A549 (cell line): ENCODE measurements around the gene PDK2. TPM values are rescaled to one million over a fixed set of nuclear protein-coding genes. Genes with fewer than 3 reads are reported as not detected.

ENCODE experiments used
- ATAC-seq, 2 experiments: fragments of 200-7000 bp in 1 of 2; fragments of >200 bp in 1 of 2; cut with Nextera tagmentation in 1 of 2; cut with Tn5 transposase in 1 of 2; 3 replicates each; pipeline versions ENCODE4 v1.8.0 to v1.9.1; 2018 to 2020; ENCODE audit warnings: mild to moderate bottlenecking in 1 of 2, moderate library complexity in 1 of 2
- CTCF ChIA-PET: fragments of 300-600 bp; sonication (Branson Sonifier 250); formaldehyde crosslinking; extraction: SDS; loops from one replicate; lab custom pipeline; 2021; ENCODE audit warnings: antibody characterized with exemption, inconsistent platforms; lab: Yijun Ruan, JAX
- POLR2A ChIA-PET: fragments of 350-600 bp; formaldehyde crosslinking; extraction: SDS; loops from one replicate; lab custom pipeline; 2021; ENCODE audit warnings: antibody characterized with exemption, inconsistent platforms; lab: Yijun Ruan, JAX
- DNase-seq, 2 experiments: peaks; one replicate each; pipeline versions ENCODE4 v3.0.0 to v3.0.0-alpha.2; 2011 to 2016; ENCODE audit warnings: low read depth in 1 of 2, low spot score in 1 of 2
- FAIRE-seq: peaks from 2 replicates; lab custom pipeline; 2011; peaks lifted over from hg19 to GRCh38; lab: Jason Lieb, UNC
- H3K27ac ChIP-seq, 2 experiments: fragments of >200 bp; sonication (Bioruptor Twin); formaldehyde crosslinking; 3 replicates each; pipeline ENCODE4 v1.5.1; 2016 to 2017
- H3K4me1 ChIP-seq: fragments of >200 bp; sonication (Bioruptor Twin); formaldehyde crosslinking; 3 replicates; pipeline ENCODE4 v1.6.1; 2016
- H3K4me2 ChIP-seq: fragments of >200 bp; sonication (Bioruptor Twin); formaldehyde crosslinking; 3 replicates; pipeline ENCODE4 v1.6.1; 2016
- H3K4me3 ChIP-seq: fragments of >200 bp; sonication (Bioruptor Twin); formaldehyde crosslinking; 3 replicates; pipeline ENCODE4 v1.5.1; 2016
- H3K9me3 ChIP-seq: fragments of >200 bp; sonication (Bioruptor Twin); formaldehyde crosslinking; 3 replicates; pipeline ENCODE4 v1.6.1; 2016
- ATOH8 ChIP-seq: fragments of 250-450 bp; sonication (Bioruptor Pico); IDR thresholded peaks from 2 replicates; pipeline ENCODE4 v1.5.0; 2020; ENCODE audit warnings: low read depth, mild to moderate bottlenecking, moderate library complexity
- CEBPB ChIP-seq, 2 experiments: fragments of >200 bp in 1 of 2; sonication (Bioruptor Twin) in 1 of 2; formaldehyde crosslinking in 1 of 2; IDR thresholded peaks; 2 replicates each; pipeline ENCODE4 v1.6.1; 2012 to 2016
- E2F6 ChIP-seq: IDR thresholded peaks from 2 replicates; pipeline ENCODE4 v1.6.1; 2012; ENCODE audit warnings: low read depth, borderline replicate concordance
- EHF ChIP-seq: fragments of 250-450 bp; sonication (Bioruptor Pico); IDR thresholded peaks from 2 replicates; pipeline ENCODE4 v1.5.0; 2020; ENCODE audit warnings: mild to moderate bottlenecking
- EHMT2 ChIP-seq: fragments of 200-600 bp; sonication (generic); IDR thresholded peaks from 2 replicates; pipeline ENCODE4 v1.6.1; 2016; ENCODE audit warnings: antibody characterized with exemption, low read depth, mild to moderate bottlenecking, moderate library complexity
- EP300 ChIP-seq, 2 experiments: fragments of >200 bp; sonication (Bioruptor Twin); formaldehyde crosslinking; IDR thresholded peaks; 2 replicates in 1 of 2; 3 replicates in 1 of 2; pipeline ENCODE4 v1.6.1; 2016 to 2017
- FOSL2 ChIP-seq, 2 experiments: fragments of 450-650 bp in 1 of 2; fragments of >200 bp in 1 of 2; sonication (Bioruptor Twin) in 1 of 2; formaldehyde crosslinking; IDR thresholded peaks; 2 replicates each; pipeline versions ENCODE4 v1.5.0 to v1.6.1; 2016 to 2020; ENCODE audit warnings: mild to moderate bottlenecking in 1 of 2, moderate library complexity in 1 of 2
- GATA3 ChIP-seq: IDR thresholded peaks from 2 replicates; pipeline ENCODE4 v1.6.1; 2012; ENCODE audit warnings: borderline replicate concordance
- HDAC2 ChIP-seq: fragments of 200-600 bp; sonication (generic); IDR thresholded peaks from 2 replicates; pipeline ENCODE4 v1.6.1; 2016
- HES2 ChIP-seq: fragments of >200 bp; sonication (Bioruptor Twin); formaldehyde crosslinking; IDR thresholded peaks from 2 replicates; pipeline ENCODE4 v1.6.1; 2016
- HOXA7 ChIP-seq: fragments of 250-450 bp; sonication (Bioruptor Pico); IDR thresholded peaks from 2 replicates; pipeline ENCODE4 v1.5.0; 2020; ENCODE audit warnings: mild to moderate bottlenecking, moderate library complexity
- JUN ChIP-seq, 2 experiments: fragments of >200 bp; sonication (Bioruptor Twin); formaldehyde crosslinking; IDR thresholded peaks; 2 replicates in 1 of 2; 3 replicates in 1 of 2; pipeline ENCODE4 v1.6.1; 2016 to 2017
- JUNB ChIP-seq: fragments of >200 bp; sonication (Bioruptor Twin); formaldehyde crosslinking; IDR thresholded peaks from 2 replicates; pipeline ENCODE4 v1.6.1; 2016
- POLR2A ChIP-seq: IDR thresholded peaks from 2 replicates; pipeline ENCODE4 v1.6.1; 2012; ENCODE audit warnings: mild to moderate bottlenecking, low read length
- SREBF2 ChIP-seq: fragments of 450-650 bp; IDR thresholded peaks from 2 replicates; pipeline ENCODE4 v1.6.1; 2014; ENCODE audit warnings: mild to moderate bottlenecking, moderate library complexity
- TP53 ChIP-seq: fragments of 250-450 bp; sonication (Bioruptor Pico); IDR thresholded peaks from 2 replicates; pipeline ENCODE4 v1.5.0; 2021; ENCODE audit warnings: mild to moderate bottlenecking, moderate library complexity
- USF2 ChIP-seq: fragments of 450-650 bp; IDR thresholded peaks from 2 replicates; pipeline ENCODE4 v1.6.1; 2014; ENCODE audit warnings: antibody characterized with exemption
- ZFP36 ChIP-seq: fragments of 450-650 bp; IDR thresholded peaks from 2 replicates; pipeline ENCODE4 v1.6.1; 2014; ENCODE audit warnings: borderline replicate concordance; ENCODE audit not compliant: partially characterized antibody
- ZNF302 ChIP-seq: fragments of 250-450 bp; sonication (Bioruptor Pico); IDR thresholded peaks from 2 replicates; pipeline ENCODE4 v1.9.0; 2021; ENCODE audit warnings: inconsistent platforms, mild to moderate bottlenecking, moderate library complexity
- WGBS: methylation state at CpG from one replicate; pipeline ENCODE4 v1.1.6; 2017; ENCODE audit errors: missing lambda C conversion rate; 5-methylcytosine and 5-hydroxymethylcytosine counted together
- polyA plus RNA-seq, 4 experiments: library from polyadenylated mRNA; depleted of rRNA in 3 of 4; stranded (reverse); fragments of >200 nt; fragmentation: RNase III in 1 of 4; extraction: RNeasy Plus Mini Kit Qiagen cat#74134 plus additional on column Dnase treatment in 1 of 4; gene quantifications; 2 replicates in 3 of 4; 3 replicates in 1 of 4; pipeline ENCODE4 v1.2.3, GENCODE V29; 2011 to 2017
- TF ChIP-seq, protein P1 (sequence below): fragments of 250-450 bp; sonication (Bioruptor Pico); IDR thresholded peaks from 2 replicates; pipeline ENCODE4 v1.5.0; 2021; ENCODE audit warnings: mild to moderate bottlenecking, moderate library complexity, borderline replicate concordance

The PDK2 gene
- polyA plus RNA-seq, 2 of the 4 experiments (the other 2 are of a cell fraction): 14.1 to 28.5 TPM

GRCh38 chr17:50118076-50118827 is 23.1 kb downstream of the PDK2 start (continued):
- TF ChIP-seq HOXA7 (CRISPR knock-in tag): no peak
- TF ChIP-seq E2F6: no peak
- no peak for TF ChIP-seq EP300 (IDR thresholded peaks at IDR 0.05)

- no peak overlapping the region for H3K4me2 ChIP-seq
- TF ChIP-seq, protein P1, sequence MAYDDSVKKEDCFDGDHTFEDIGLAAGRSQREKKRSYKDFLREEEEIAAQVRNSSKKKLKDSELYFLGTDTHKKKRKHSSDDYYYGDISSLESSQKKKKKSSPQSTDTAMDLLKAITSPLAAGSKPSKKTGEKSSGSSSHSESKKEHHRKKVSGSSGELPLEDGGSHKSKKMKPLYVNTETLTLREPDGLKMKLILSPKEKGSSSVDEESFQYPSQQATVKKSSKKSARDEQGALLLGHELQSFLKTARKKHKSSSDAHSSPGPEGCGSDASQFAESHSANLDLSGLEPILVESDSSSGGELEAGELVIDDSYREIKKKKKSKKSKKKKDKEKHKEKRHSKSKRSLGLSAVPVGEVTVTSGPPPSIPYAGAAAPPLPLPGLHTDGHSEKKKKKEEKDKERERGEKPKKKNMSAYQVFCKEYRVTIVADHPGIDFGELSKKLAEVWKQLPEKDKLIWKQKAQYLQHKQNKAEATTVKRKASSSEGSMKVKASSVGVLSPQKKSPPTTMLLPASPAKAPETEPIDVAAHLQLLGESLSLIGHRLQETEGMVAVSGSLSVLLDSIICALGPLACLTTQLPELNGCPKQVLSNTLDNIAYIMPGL: no peak
- no peak for TF ChIP-seq HES2
- H3K9me3 ChIP-seq: no peaks in the 10 kb centered on the region
- ATAC-seq (no peak), FAIRE-seq (no peak), DNase-seq (no peak)
- no peak overlapping the region for H3K27ac ChIP-seq
- 74% methylated on average over 4 of the region's 4 CpGs for WGBS
- ChIA-PET CTCF (interaction anchor here (1.1 to 60.2 kb wide), 13 partner anchors 11 to 156 kb away, joined by 3 to 1356 read pairs (median 8); partner anchors contain the start of genes PDK2, PPP1R9B, SAMD14 and TMEM92), POLR2A (no interaction called here)
- no peak overlapping the region for H3K4me3 ChIP-seq
- H3K4me1 ChIP-seq: peaks cover 8% of the 10 kb centered on the region; the same call in 1 of the 3 replicates
These were observed 23.7 kb downstream of the PDK2 start for GRCh38 chr17:50118828-50119218.

- Histone ChIP-seq H3K9me3 (no peaks in the 10 kb centered on the region), H3K4me1 (peaks cover 10% of the 10 kb centered on the region; the same call in 1 of the 3 replicates), H3K27ac (no peak overlapping the region), H3K4me3 (no peak overlapping the region), H3K4me2 (no peak overlapping the region)
- CTCF ChIA-PET: interaction anchor here (1.3 to 60.2 kb wide), 12 partner anchors 9 to 124 kb away, joined by 3 to 1356 read pairs (median 16); partner anchors contain the start of genes PDK2, PPP1R9B and SAMD14
- FAIRE-seq: no peak
- ATAC-seq: no peak
- no peak for DNase-seq
- TF ChIP-seq ATOH8 (no peak), ZFP36 (no peak), USF2 (no peak), CEBPB (IDR thresholded peaks at IDR 0.05) (no peak), HOXA7 (CRISPR knock-in tag) (no peak), JUN (IDR thresholded peaks at IDR 0.05) (no peak), EHMT2 (no peak), JUNB (no peak), POLR2A (no peak), ZNF302 (CRISPR knock-in tag) (no peak), GATA3 (no peak), EHF (CRISPR knock-in tag) (no peak), FOSL2 (IDR thresholded peaks at IDR 0.05) (no peak), FOSL2 (CRISPR knock-in tag; IDR thresholded peaks at IDR 0.05) (no peak), SREBF2 (no peak), HDAC2 (no peak), TP53 (CRISPR knock-in tag) (no peak)
- POLR2A ChIA-PET: interaction anchor here (0.8 kb wide), 1 partner anchor 32 kb away, joined by 3 read pairs; no protein-coding TSS in a partner anchor
- 68% methylated on average over 7 of the region's 7 CpGs for WGBS
These were observed 25.5 kb downstream of the PDK2 start for GRCh38 chr17:50120475-50121253.
